ENCODE results near the gene LTBP2. TPM values are rescaled to one million over a fixed set of nuclear protein-coding genes. Genes with fewer than 3 reads are reported as not detected.

Gene LTBP2
- total and polyA plus RNA-seq, 2 experiments from 2014 or later: 7.6 to 8.6 TPM

DNA sequence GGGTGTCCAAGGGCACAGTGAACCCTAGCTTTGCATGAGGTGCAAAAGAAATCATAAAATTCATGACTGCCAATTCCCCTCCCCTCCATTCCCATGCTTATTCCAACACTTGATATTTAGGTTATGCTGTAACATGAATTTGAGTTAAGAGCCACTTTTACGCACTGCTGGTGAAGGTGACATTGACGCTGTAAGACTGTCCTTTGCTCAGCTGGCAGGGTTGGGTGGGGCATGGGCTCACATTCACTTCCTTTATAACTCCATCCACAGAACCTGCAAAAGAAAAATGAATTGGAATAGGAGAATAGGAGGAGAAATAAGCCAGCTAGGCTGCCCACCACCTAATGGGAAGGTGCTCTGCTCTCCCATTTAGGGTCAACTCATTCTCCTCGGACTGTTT, 125.9 kb downstream of the LTBP2 start:
- Histone ChIP-seq H3K9me2 (replicated peaks; ENCODE audit: insufficient read depth) (no peaks in the 10 kb centered on the region), H3K27ac (no peak overlapping the region), H2AFZ (no peak overlapping the region), H3K27me3 (no peaks in the 10 kb centered on the region), H3K36me3 (replicated peaks; ENCODE audit: insufficient read depth, low read depth) (no peaks in the 10 kb centered on the region), H3K4me2 (no peak overlapping the region), H3K9me3 (ENCODE audit: low read depth) (no peaks in the 10 kb centered on the region), H3K4me1 (ENCODE audit: insufficient read depth) (peaks cover under 1% of the 10 kb centered on the region), H3K4me3 (no peak overlapping the region), H4K20me1 (ENCODE audit: insufficient read depth, poor library complexity, severe bottlenecking) (peaks cover 24% of the 10 kb centered on the region), H3K79me2 (peaks cover 44% of the 10 kb centered on the region)
- no peak for TF ChIP-seq EZH2 (IDR thresholded peaks at IDR 0.05; ENCODE audit: borderline replicate concordance)
- TF ChIP-seq CTCF (IDR thresholded peaks at IDR 0.05; ENCODE audit: poor library complexity): no peak
- no peak for TF ChIP-seq EZH2phosphoT487 (IDR thresholded peaks at IDR 0.05; ENCODE audit: low read depth, severe bottlenecking, unreplicated experiment)
- WGBS (ENCODE audit: low lambda C conversion rate, missing lambda C conversion rate): 87% methylated on average over 3 of the region's 3 CpGs
- DNase-seq (ENCODE audit: low spot score): no peak

- no peak overlapping the region for H3K27ac ChIP-seq
- no peaks in the 10 kb centered on the region for H3K4me1 ChIP-seq (ENCODE audit: insufficient read depth)
- no peaks in the 10 kb centered on the region for H3K9me3 ChIP-seq (ENCODE audit: low read depth)
- H2AFZ ChIP-seq: no peak overlapping the region
- H3K4me3 ChIP-seq: no peak overlapping the region
- peaks cover 7% of the 10 kb centered on the region for H4K20me1 ChIP-seq (ENCODE audit: insufficient read depth, poor library complexity, severe bottlenecking)
- H3K4me2 ChIP-seq: no peak overlapping the region
- H3K36me3 ChIP-seq (replicated peaks; ENCODE audit: insufficient read depth, low read depth): no peaks in the 10 kb centered on the region
- H3K9me2 ChIP-seq (replicated peaks; ENCODE audit: insufficient read depth): no peaks in the 10 kb centered on the region
- H3K27me3 ChIP-seq: no peaks in the 10 kb centered on the region
- no peak for DNase-seq (ENCODE audit: low spot score)
- TF ChIP-seq CTCF (IDR thresholded peaks at IDR 0.05; ENCODE audit: poor library complexity) (no peak), EZH2 (IDR thresholded peaks at IDR 0.05; ENCODE audit: borderline replicate concordance) (no peak), EZH2phosphoT487 (IDR thresholded peaks at IDR 0.05; ENCODE audit: low read depth, severe bottlenecking, unreplicated experiment) (no peak)
- peaks cover 15% of the 10 kb centered on the region for H3K79me2 ChIP-seq
These were observed 128.7 kb downstream of the LTBP2 start for GRCh38 chr14:74483321-74483720.

GRCh38 chr14:74482571-74482970, 129.5 kb downstream of the LTBP2 start:
- H3K9me2 ChIP-seq (replicated peaks; ENCODE audit: insufficient read depth): no peaks in the 10 kb centered on the region
- DNase-seq (ENCODE audit: low spot score): no peak
- WGBS (ENCODE audit: low lambda C conversion rate, missing lambda C conversion rate): 79% methylated on average over 3 of the region's 3 CpGs
- H3K4me2 ChIP-seq: no peak overlapping the region
- no peaks in the 10 kb centered on the region for H3K27me3 ChIP-seq
- peaks cover under 1% of the 10 kb centered on the region for H4K20me1 ChIP-seq (ENCODE audit: insufficient read depth, poor library complexity, severe bottlenecking)
- no peaks in the 10 kb centered on the region for H3K4me1 ChIP-seq (ENCODE audit: insufficient read depth)
- TF ChIP-seq EZH2 (IDR thresholded peaks at IDR 0.05; ENCODE audit: borderline replicate concordance) (no peak), EZH2phosphoT487 (IDR thresholded peaks at IDR 0.05; ENCODE audit: low read depth, severe bottlenecking, unreplicated experiment) (no peak), CTCF (IDR thresholded peaks at IDR 0.05; ENCODE audit: poor library complexity) (no peak)
- H3K9me3 ChIP-seq (ENCODE audit: low read depth): no peaks in the 10 kb centered on the region
- no peaks in the 10 kb centered on the region for H3K36me3 ChIP-seq (replicated peaks; ENCODE audit: insufficient read depth, low read depth)
- H3K79me2 ChIP-seq: peaks cover 8% of the 10 kb centered on the region
- H3K4me3 ChIP-seq: no peak overlapping the region
- H2AFZ ChIP-seq: no peak overlapping the region
- H3K27ac ChIP-seq: no peak overlapping the region

DNA sequence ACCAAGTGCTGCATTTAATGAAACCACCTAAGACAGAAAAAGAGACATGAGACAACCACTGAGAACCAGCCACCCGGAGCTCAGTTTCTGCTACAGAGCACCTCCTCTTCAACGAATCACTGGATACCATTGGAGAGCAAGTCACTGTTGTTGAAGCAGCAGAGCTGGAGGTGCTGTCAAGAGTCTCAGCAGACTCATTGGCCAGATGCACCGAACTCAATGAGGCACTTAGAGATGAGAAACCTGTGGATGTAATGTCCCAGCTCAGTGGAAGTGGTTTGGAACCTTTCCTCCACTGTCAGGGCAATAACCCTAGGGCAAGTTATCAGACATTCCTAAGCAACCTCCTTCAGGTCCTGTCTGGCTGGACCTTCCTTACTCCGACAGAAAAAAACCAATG, 132.0 kb downstream of the LTBP2 start:
- Histone ChIP-seq H3K27ac (no peak overlapping the region), H3K36me3 (replicated peaks; ENCODE audit: insufficient read depth, low read depth) (no peaks in the 10 kb centered on the region)

More for the DNA sequence above, 132.0 kb downstream of the LTBP2 start:
- Histone ChIP-seq H3K9me2 (replicated peaks; ENCODE audit: insufficient read depth) (no peaks in the 10 kb centered on the region), H3K79me2 (no peaks in the 10 kb centered on the region), H2AFZ (no peak overlapping the region), H3K4me1 (ENCODE audit: insufficient read depth) (no peaks in the 10 kb centered on the region), H3K9me3 (ENCODE audit: low read depth) (no peaks in the 10 kb centered on the region), H3K27me3 (no peaks in the 10 kb centered on the region), H3K4me2 (no peak overlapping the region), H4K20me1 (ENCODE audit: insufficient read depth, poor library complexity, severe bottlenecking) (no peaks in the 10 kb centered on the region), H3K4me3 (no peak overlapping the region)
- DNase-seq (ENCODE audit: low spot score): no peak
- WGBS (ENCODE audit: low lambda C conversion rate, missing lambda C conversion rate): 73% methylated on average over 4 of the region's 4 CpGs
- TF ChIP-seq EZH2phosphoT487 (IDR thresholded peaks at IDR 0.05; ENCODE audit: low read depth, severe bottlenecking, unreplicated experiment) (no peak), CTCF (IDR thresholded peaks at IDR 0.05; ENCODE audit: poor library complexity) (no peak), EZH2 (IDR thresholded peaks at IDR 0.05; ENCODE audit: borderline replicate concordance) (no peak)

Data from hepatocyte (in vitro differentiated cells).